Measurements from ENCODE around the gene GMCL1.
A peak's percentile ranks its signal among the peaks of the same experiment; 100 is the strongest.
"Not testable (repeated sequence)": the region's sequence is repeated elsewhere in the genome, so short reads cannot be mapped to it uniquely, and the experiment has no call there.

The GMCL1 gene

DNA sequence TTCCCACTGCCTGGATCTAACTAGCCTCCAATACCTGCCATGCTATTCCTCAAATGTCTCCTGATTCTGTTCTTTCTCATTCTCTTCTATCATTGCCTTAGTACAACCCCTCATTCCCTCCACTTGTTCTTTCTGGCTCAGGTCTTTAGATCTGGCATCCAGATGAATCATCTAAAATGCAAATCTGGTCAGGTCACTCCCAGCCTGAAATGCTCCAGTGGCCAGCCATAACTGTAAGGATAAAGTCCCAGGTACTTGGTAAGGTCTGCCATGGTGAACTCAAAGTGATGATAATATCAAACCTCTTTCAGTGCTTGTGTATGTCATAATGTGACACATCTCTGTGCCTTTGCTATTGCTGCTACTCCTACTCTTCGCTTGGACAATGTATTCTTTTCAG, 61.4 kb downstream of the GMCL1 start:
- ATAC-seq (ENCODE audit: insufficient read depth, low read depth) (no peak), DNase-seq (no peak)
- peaks cover 22% of the 10 kb centered on the region for H3K4me1 ChIP-seq (ENCODE audit: insufficient read depth, low read length)
- H3K9ac ChIP-seq (ENCODE audit: low read depth, low read length) = no peak overlapping the region
- H3K27me3 ChIP-seq (ENCODE audit: insufficient read depth, low read length, poor library complexity) = no peaks in the 10 kb centered on the region
- H3K4me2 ChIP-seq (ENCODE audit: insufficient read depth, low read length) = no peak overlapping the region
- no peak overlapping the region for H3K4me3 ChIP-seq (ENCODE audit: low read depth in 1 of 2, low read length in 2 of 2)
- peaks cover 24% of the 10 kb centered on the region for H3K79me2 ChIP-seq (ENCODE audit: insufficient read depth, low read length)
- no peak overlapping the region for H3K27ac ChIP-seq (ENCODE audit: low read length)
- no peak overlapping the region for H2AFZ ChIP-seq (ENCODE audit: low read depth, low read length)
- H3K36me3 ChIP-seq (ENCODE audit: insufficient read depth, low read length) = peaks cover 11% of the 10 kb centered on the region
- no peaks in the 10 kb centered on the region for H4K20me1 ChIP-seq (ENCODE audit: insufficient read depth, low read length)
- H3K9me3 ChIP-seq (ENCODE audit: insufficient read depth, low read length, severe bottlenecking) = no peaks in the 10 kb centered on the region
- TF ChIP-seq EZH2 (IDR thresholded peaks at IDR 0.05; ENCODE audit: borderline replicate concordance, low read depth, low read length, severe bottlenecking) = no peak
- TF ChIP-seq CTCF (IDR thresholded peaks at IDR 0.05; ENCODE audit: borderline replicate concordance, extremely low read depth, low read length, poor library complexity, severe bottlenecking) = no peak

DNA sequence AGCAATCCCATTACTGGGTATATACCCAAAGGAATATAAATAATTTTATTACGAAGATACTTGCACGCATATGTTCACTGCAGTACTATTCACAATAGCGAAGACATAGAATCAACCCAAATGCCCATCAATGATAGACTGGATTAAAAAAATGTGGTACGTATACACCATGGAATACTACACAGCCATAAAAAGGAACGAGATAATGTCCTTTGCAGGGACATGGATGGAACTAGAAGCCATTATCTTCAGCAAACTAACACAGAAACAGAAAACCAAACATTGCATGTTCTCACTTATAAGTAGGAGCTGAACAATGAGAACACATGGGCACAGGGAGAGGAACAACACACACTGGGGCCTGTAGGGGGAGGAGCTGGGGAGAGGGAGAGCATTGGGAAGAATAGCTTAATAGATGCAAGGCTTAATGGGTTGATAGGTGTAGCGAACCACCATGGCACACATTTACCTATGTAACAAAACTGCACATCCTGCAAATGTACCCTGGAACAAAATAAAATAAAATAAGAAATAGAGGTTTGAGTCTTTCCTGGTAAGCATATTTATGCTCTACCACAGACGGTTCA, 63.5 kb downstream of the GMCL1 start:
- Histone ChIP-seq H3K9ac (ENCODE audit: low read depth, low read length) (peak overlapping the region; percentile 79), H3K4me1 (ENCODE audit: insufficient read depth, low read length) (peaks cover 30% of the 10 kb centered on the region), H2AFZ (ENCODE audit: low read depth, low read length) (peak overlapping the region; percentile 87), H3K79me2 (ENCODE audit: insufficient read depth, low read length) (peaks cover 45% of the 10 kb centered on the region), H3K27ac (ENCODE audit: low read length) (peak overlapping the region; percentile 82; the same call in 1 of the 2 replicates), H3K4me2 (ENCODE audit: insufficient read depth, low read length) (peak overlapping the region; percentile 75), H3K36me3 (ENCODE audit: insufficient read depth, low read length) (peaks cover 31% of the 10 kb centered on the region), H3K4me3 (ENCODE audit: low read depth in 1 of 2, low read length in 2 of 2) (peak overlapping the region in 1 of 2 experiments; percentile 85; a peak in 1 of 4 replicates)
- H3K9me3 ChIP-seq (ENCODE audit: insufficient read depth, low read length, severe bottlenecking); H3K27me3 ChIP-seq (ENCODE audit: insufficient read depth, low read length, poor library complexity); ATAC-seq (ENCODE audit: insufficient read depth, low read depth); H4K20me1 ChIP-seq (ENCODE audit: insufficient read depth, low read length): not testable (repeated sequence)
- peak; percentile 19 for TF ChIP-seq CTCF (IDR thresholded peaks at IDR 0.05; ENCODE audit: borderline replicate concordance, extremely low read depth, low read length, poor library complexity, severe bottlenecking)
- DNase-seq = peak; percentile 32

DNA sequence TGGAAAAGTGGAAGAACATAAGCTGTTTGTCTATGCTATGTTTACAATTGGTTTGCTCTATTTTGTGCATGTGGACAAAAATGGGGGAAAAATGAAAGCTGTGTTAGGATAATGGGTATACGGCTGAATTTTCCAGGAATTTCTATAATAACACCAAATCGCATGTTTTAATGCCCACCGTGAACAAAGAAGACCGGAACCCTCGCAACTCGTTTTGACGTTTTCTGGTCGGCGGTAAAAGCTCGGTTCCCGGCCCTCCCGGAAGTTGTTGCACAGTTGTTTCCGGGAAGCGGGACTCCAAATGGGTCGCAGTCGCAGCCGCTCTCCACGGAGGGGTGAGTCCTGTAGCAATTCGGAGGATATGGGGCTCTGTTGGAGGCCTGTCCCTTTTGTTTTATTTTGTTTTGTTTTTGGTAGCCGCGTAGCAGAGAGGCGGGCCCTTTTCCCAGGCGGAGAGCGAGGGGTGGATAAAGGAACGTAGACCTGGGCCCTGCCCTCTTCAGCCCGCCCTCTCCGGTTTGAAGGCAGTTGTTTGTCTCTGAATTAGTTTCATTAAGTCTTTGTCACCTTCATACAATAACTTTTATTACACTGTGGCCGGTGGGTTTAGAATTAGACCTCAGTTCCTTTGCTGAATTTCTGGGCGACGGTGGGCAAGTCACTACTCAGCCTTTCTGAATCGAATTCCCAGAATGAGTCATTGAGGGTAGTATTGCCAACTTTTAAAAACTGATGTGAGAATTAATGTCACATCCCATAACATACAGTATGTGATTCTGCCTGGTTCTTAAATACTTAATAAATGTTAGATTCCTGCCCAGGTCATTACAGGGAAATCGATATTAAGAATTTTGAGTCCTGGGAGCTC, 64.5 kb downstream of the GMCL1 start, which contains the start of gene SNRNP27:
Gene SNRNP27 (plus strand): TSS at position 273 of the 868 bp plus-strand sequence. CDS start 29 bp downstream, at position 302.
- H3K4me3 ChIP-seq (ENCODE audit: low read depth in 1 of 2, low read length in 2 of 2) = peak within 1 kb of the TSS; percentile 85 to 94; a peak in 3 of 4 replicates
- H4K20me1 ChIP-seq (ENCODE audit: insufficient read depth, low read length) = no peaks in the 10 kb centered on the region
- H3K9me3 ChIP-seq (ENCODE audit: insufficient read depth, low read length, severe bottlenecking) = no peaks in the 10 kb centered on the region
- peaks cover 53% of the 10 kb centered on the region for H3K79me2 ChIP-seq (ENCODE audit: insufficient read depth, low read length)
- DNase-seq = peak; percentile 88
- TF ChIP-seq CTCF (IDR thresholded peaks at IDR 0.05; ENCODE audit: borderline replicate concordance, extremely low read depth, low read length, poor library complexity, severe bottlenecking) = peak; percentile 1
- TF ChIP-seq EZH2 (IDR thresholded peaks at IDR 0.05; ENCODE audit: borderline replicate concordance, low read depth, low read length, severe bottlenecking) = no peak
- H3K4me1 ChIP-seq (ENCODE audit: insufficient read depth, low read length) = peaks cover 30% of the 10 kb centered on the region
- H3K27me3 ChIP-seq (ENCODE audit: insufficient read depth, low read length, poor library complexity) = no peaks in the 10 kb centered on the region
- peak within 1 kb of the TSS; percentile 79 for H3K9ac ChIP-seq (ENCODE audit: low read depth, low read length)
- H3K4me2 ChIP-seq (ENCODE audit: insufficient read depth, low read length) = peak within 1 kb of the TSS; percentile 75
- H3K27ac ChIP-seq (ENCODE audit: low read length) = peak within 1 kb of the TSS; percentile 82
- H3K36me3 ChIP-seq (ENCODE audit: insufficient read depth, low read length) = peaks cover 41% of the 10 kb centered on the region
- H2AFZ ChIP-seq (ENCODE audit: low read depth, low read length) = peak within 1 kb of the TSS; percentile 87
- peak; percentile 98 for ATAC-seq (ENCODE audit: insufficient read depth, low read depth)

- not testable (repeated sequence) for H3K27ac ChIP-seq (ENCODE audit: low read length); ATAC-seq (ENCODE audit: insufficient read depth, low read depth)
Observed at GRCh38 chr2:69894737-69895136, 65.3 kb downstream of the GMCL1 start.

More at GRCh38 chr2:69894737-69895136, 65.3 kb downstream of the GMCL1 start:
- Histone ChIP-seq H3K36me3 (ENCODE audit: insufficient read depth, low read length) (peaks cover 49% of the 10 kb centered on the region), H3K79me2 (ENCODE audit: insufficient read depth, low read length) (peaks cover 59% of the 10 kb centered on the region), H3K4me1 (ENCODE audit: insufficient read depth, low read length) (peaks cover 30% of the 10 kb centered on the region), H3K4me2 (ENCODE audit: insufficient read depth, low read length) (peak overlapping the region; percentile 75), H3K4me3 (ENCODE audit: low read depth in 1 of 2, low read length in 2 of 2) (peak overlapping the region; percentile 85 to 94; a peak in 3 of 4 replicates), H3K9ac (ENCODE audit: low read depth, low read length) (peak overlapping the region; percentile 79)
- H3K9me3 ChIP-seq (ENCODE audit: insufficient read depth, low read length, severe bottlenecking); H3K27me3 ChIP-seq (ENCODE audit: insufficient read depth, low read length, poor library complexity); DNase-seq; H2AFZ ChIP-seq (ENCODE audit: low read depth, low read length); H4K20me1 ChIP-seq (ENCODE audit: insufficient read depth, low read length): not testable (repeated sequence)

Measured in DND-41 (cell line).